ENCODE data around the gene IGF2BP2. TPM values are rescaled to one million over a fixed set of nuclear protein-coding genes. Genes with fewer than 3 reads are reported as not detected.

Gene IGF2BP2
- total RNA-seq, 1 experiment from 2014 or later, result 97.8 TPM

GRCh38 chr3:185827595-185828344 is 2.9 kb upstream of the IGF2BP2 start:
- Histone ChIP-seq H3K9me3 (ENCODE audit: control insufficient read depth, insufficient read depth, low read depth, low read length) (peaks cover 13% of the 10 kb centered on the region; the same call in 1 of the 2 replicates), H3K27ac (ENCODE audit: low read length) (no peak overlapping the region), H3K4me1 (ENCODE audit: control insufficient read depth, insufficient read depth, low read length) (peaks cover 5% of the 10 kb centered on the region; the same call in 1 of the 2 replicates), H3K4me3 (ENCODE audit: low read depth in 2 of 2, low read length in 2 of 2) (no peak overlapping the region), H3K27me3 (ENCODE audit: control insufficient read depth, insufficient read depth, low read length) (no peaks in the 10 kb centered on the region), H3K36me3 (ENCODE audit: control insufficient read depth, insufficient read depth, low read length) (peaks cover 4% of the 10 kb centered on the region; the same call in 1 of the 2 replicates)
- in situ Hi-C loops (cut with HindIII; ENCODE audit: low pct_unique_long_range_greater_than_20kb, low sequenced_read_pairs) (no loop called here), intact Hi-C loops (cut with micrococcal nuclease; ENCODE audit: unreplicated experiment) (loop anchor here (10.0 kb wide), 1 partner anchor 163 kb away; no protein-coding TSS in a partner anchor)
- DNase-seq (ENCODE audit: low read depth, low spot score) (no peak), ATAC-seq (no peak)
- TF ChIP-seq SIN3A (IDR thresholded peaks at IDR 0.05; ENCODE audit: borderline replicate concordance, insufficient read depth, low read depth, low read length) (no peak), TCF7L2 (IDR thresholded peaks at IDR 0.05; ENCODE audit: low read depth, low read length) (no peak), CTCF (IDR thresholded peaks at IDR 0.05) (no peak), POLR2AphosphoS5 (IDR thresholded peaks at IDR 0.05; ENCODE audit: low read depth, low read length) (no peak)
- TF ChIP-seq, protein P1, sequence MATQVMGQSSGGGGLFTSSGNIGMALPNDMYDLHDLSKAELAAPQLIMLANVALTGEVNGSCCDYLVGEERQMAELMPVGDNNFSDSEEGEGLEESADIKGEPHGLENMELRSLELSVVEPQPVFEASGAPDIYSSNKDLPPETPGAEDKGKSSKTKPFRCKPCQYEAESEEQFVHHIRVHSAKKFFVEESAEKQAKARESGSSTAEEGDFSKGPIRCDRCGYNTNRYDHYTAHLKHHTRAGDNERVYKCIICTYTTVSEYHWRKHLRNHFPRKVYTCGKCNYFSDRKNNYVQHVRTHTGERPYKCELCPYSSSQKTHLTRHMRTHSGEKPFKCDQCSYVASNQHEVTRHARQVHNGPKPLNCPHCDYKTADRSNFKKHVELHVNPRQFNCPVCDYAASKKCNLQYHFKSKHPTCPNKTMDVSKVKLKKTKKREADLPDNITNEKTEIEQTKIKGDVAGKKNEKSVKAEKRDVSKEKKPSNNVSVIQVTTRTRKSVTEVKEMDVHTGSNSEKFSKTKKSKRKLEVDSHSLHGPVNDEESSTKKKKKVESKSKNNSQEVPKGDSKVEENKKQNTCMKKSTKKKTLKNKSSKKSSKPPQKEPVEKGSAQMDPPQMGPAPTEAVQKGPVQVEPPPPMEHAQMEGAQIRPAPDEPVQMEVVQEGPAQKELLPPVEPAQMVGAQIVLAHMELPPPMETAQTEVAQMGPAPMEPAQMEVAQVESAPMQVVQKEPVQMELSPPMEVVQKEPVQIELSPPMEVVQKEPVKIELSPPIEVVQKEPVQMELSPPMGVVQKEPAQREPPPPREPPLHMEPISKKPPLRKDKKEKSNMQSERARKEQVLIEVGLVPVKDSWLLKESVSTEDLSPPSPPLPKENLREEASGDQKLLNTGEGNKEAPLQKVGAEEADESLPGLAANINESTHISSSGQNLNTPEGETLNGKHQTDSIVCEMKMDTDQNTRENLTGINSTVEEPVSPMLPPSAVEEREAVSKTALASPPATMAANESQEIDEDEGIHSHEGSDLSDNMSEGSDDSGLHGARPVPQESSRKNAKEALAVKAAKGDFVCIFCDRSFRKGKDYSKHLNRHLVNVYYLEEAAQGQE (IDR thresholded peaks at IDR 0.05; ENCODE audit: insufficient read depth in 1 of 2, low read depth in 2 of 2, low read length in 1 of 2), result no peak
- ChIA-PET POLR2A (interaction anchor here (0.7 kb wide), 1 partner anchor 11 kb away, joined by 9 read pairs; no protein-coding TSS in a partner anchor), CTCF (interaction anchor here (0.7 kb wide), 1 partner anchor 94 kb away, joined by 4 read pairs; no protein-coding TSS in a partner anchor)
- BruUV-seq (replicated peaks), result no TSS peak

GRCh38 chr3:185825639-185826481 is 1.0 kb upstream of the IGF2BP2 start:
- CTCF ChIA-PET, result no interaction called here

More at GRCh38 chr3:185825639-185826481, 1.0 kb upstream of the IGF2BP2 start:
- POLR2A ChIA-PET, result no interaction called here
- TF ChIP-seq, protein P1 (IDR thresholded peaks at IDR 0.05; ENCODE audit: insufficient read depth in 1 of 2, low read depth in 2 of 2, low read length in 1 of 2), result 0 out of 4 replicates have a peak, but pooled peaks of 1 of the 2 experiments have one; percentile 29
- TF ChIP-seq CTCF (IDR thresholded peaks at IDR 0.05) (no peak), POLR2AphosphoS5 (IDR thresholded peaks at IDR 0.05; ENCODE audit: low read depth, low read length) (no peak; the same call in 1 of the 2 replicates), TCF7L2 (IDR thresholded peaks at IDR 0.05; ENCODE audit: low read depth, low read length) (no peak), SIN3A (IDR thresholded peaks at IDR 0.05; ENCODE audit: borderline replicate concordance, insufficient read depth, low read depth, low read length) (peak; percentile 43; the same call in 1 of the 2 replicates)
- no peak for DNase-seq (ENCODE audit: low read depth, low spot score)
- peaks cover 8% of the 10 kb centered on the region for H3K36me3 ChIP-seq (ENCODE audit: control insufficient read depth, insufficient read depth, low read length)
- in situ Hi-C loops (cut with HindIII; ENCODE audit: low pct_unique_long_range_greater_than_20kb, low sequenced_read_pairs) (no loop called here), intact Hi-C loops (cut with micrococcal nuclease; ENCODE audit: unreplicated experiment) (loop anchor here (10.0 kb wide), 1 partner anchor 161 kb away; no protein-coding TSS in a partner anchor)
- peaks cover 13% of the 10 kb centered on the region; the same call in 1 of the 2 replicates for H3K9me3 ChIP-seq (ENCODE audit: control insufficient read depth, insufficient read depth, low read depth, low read length)
- no peaks in the 10 kb centered on the region for H3K27me3 ChIP-seq (ENCODE audit: control insufficient read depth, insufficient read depth, low read length)
- peak overlapping the region; percentile 72 for H3K27ac ChIP-seq (ENCODE audit: low read length)
- peaks cover 21% of the 10 kb centered on the region for H3K4me1 ChIP-seq (ENCODE audit: control insufficient read depth, insufficient read depth, low read length)
- peak; percentile 64 for ATAC-seq
- BruUV-seq (replicated peaks), result no TSS peak
- peak overlapping the region; percentile 69 to 89 for H3K4me3 ChIP-seq (ENCODE audit: low read depth in 2 of 2, low read length in 2 of 2)
